Fibroblast of lung (primary cell): ENCODE measurements around the gene TMEM140.

ENCODE experiments used
- CTCF ChIP-seq, 2 donors: IDR thresholded peaks in 1 of 2; conservative IDR thresholded peaks in 1 of 2; 1 replicate in 1 of 2; 2 replicates in 1 of 2; pipeline ENCODE4 v1.5.1; 2011 to 2012; ENCODE audit warnings: low read length in 2 of 2, control low read depth in 1 of 2, inconsistent platforms in 1 of 2, low read depth in 1 of 2, mild to moderate bottlenecking in 1 of 2
- EZH2 ChIP-seq: IDR thresholded peaks from 2 replicates; pipeline ENCODE4 v1.5.1; 2012; ENCODE audit warnings: low read length, control low read depth, mild to moderate bottlenecking; ENCODE audit errors: missing control alignments

GRCh38 chr7:135168489-135169140 lies 20.7 kb downstream of the TMEM140 start:
- TF ChIP-seq CTCF (conservative IDR thresholded peaks at IDR 0.05 in 1 of 2, IDR thresholded peaks at IDR 0.05 in 1 of 2; ENCODE audit: low read depth in 1 of 2, low read length in 2 of 2) (no peak), EZH2 (no peak)
